NCI-H2227 treated with DMSO at 0.1 percent for 48 hours (cell line): ENCODE measurements around the gene ALDH2.
"Not testable (repeated sequence)": the region's sequence is repeated elsewhere in the genome, so short reads cannot be mapped to it uniquely, and the experiment has no call there.

Experiments used
- DNase-seq: peaks from one replicate; lab custom pipeline; 2025; lab: John Stamatoyannopoulos, UW

The ALDH2 gene

DNA sequence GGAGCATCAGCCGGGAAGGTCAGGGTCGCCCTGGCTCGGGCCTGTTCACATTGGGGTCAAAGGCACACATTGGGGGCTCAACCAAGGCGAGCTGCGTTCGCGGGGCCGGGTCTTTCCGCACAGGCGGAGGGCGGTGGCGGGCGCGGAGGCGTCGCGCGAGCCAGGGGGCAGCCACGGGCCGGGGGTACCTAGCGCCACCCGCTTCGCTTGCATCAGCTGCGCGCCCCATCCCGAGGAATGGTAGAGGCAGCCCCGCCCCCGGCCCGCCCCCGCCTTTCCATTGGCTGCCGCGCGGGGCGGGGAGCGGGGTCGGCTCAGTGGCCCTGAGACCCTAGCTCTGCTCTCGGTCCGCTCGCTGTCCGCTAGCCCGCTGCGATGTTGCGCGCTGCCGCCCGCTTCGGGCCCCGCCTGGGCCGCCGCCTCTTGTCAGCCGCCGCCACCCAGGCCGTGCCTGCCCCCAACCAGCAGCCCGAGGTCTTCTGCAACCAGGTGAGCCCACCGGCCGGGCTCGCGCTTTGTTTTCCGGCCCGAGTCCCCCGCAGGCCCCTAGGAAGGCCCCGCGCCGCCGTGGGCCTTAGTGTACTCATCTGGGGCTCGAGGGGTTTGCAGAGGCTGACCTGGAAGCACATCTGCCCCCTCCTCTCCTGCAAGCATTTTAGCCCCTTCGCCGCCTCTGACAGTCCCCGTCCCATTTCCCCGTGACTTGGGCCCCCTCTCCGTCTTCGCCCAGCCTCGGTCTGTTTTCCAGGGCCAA is at the start of gene ALDH2:
ALDH2 (plus strand) TSS at position 326 of the 754 bp plus-strand sequence; CDS start at position 376, 50 bp downstream.
- DNase-seq = peak; percentile 55

DNA sequence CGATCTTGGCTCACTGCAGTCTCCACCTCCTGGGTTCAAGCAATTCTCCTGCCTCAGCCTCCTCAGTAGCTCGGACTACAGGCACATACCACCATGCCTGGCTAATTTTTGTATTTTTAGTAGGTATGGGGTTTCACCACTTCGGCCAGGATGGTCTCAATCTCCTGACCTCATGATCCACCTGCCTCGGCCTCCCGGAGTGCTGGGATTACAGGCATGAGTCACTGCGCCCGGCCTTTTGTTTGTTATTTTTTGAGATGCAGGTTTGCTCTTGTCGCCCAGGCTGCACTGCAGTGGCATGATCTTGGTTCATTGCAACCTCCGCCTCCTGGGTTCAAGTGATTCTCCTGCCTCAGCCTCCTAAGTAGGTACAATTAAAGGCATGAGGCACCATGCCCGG is 47.4 kb upstream of the ALDH2 start:
- DNase-seq = not testable (repeated sequence)

DNA sequence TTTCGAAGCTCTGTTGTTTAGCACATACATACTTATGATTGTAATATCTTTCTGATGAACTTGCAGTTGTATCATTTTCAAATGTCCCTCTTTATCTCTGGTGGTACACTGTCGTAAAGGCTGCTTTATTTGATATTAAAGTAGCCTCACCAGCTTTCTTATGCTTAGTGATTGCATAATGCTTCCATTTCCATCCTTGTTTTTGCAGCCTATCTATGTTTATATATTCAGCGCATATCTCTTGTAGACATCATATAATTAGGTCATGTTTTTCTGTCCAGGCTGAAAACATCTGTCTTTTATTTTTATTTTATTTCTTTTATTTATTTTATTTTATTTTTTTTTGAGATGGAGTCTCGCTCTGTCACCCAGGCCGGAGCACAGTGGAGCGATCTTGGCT is 46.3 kb upstream of the ALDH2 start:
- no peak for DNase-seq

GRCh38 chr12:111723646-111724360 is 42.9 kb upstream of the ALDH2 start:
- not testable (repeated sequence) for DNase-seq

DNA sequence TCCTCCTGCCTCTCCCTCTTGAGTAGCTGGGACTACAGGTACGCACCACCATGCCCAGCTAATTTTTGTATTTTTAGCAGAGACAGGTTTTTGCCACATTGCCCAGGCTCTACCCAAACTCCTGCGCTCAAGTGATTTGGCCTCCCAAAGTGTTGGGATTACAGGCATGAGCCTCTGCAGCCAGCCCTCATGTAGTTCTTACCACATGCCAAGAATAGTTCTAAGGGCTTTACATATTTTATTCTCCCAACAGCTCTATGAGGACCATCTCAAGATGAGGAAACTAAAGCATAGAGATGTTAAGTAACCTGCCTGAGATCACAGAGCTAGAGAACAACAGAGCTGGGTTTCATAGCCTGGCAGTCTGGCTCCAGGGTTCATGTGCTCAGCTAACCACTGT is 37.9 kb upstream of the ALDH2 start:
- no peak for DNase-seq

- peak; percentile 52 for DNase-seq
Measured at GRCh38 chr12:111730420-111730819, 36.3 kb upstream of the ALDH2 start.

DNA sequence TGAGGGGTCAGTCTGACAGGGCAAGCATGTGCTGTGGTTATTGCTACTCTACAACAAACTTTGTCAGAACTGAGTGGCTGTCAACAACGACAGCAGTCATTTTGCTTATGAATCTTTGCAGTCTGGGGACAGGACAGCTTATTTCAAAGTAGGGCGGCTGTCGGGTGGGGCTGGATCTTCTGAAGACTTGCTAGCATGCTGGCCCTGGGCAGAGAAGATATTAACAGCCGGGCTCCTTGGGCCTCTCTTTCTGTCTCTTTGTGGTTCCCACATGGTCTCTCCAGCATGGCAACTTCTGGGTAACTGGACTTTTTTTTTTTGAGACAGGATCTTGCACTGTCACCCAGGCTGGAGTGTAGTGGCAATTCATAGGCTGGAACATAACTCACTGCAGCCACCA is 33.9 kb upstream of the ALDH2 start:
- no peak for DNase-seq

DNA sequence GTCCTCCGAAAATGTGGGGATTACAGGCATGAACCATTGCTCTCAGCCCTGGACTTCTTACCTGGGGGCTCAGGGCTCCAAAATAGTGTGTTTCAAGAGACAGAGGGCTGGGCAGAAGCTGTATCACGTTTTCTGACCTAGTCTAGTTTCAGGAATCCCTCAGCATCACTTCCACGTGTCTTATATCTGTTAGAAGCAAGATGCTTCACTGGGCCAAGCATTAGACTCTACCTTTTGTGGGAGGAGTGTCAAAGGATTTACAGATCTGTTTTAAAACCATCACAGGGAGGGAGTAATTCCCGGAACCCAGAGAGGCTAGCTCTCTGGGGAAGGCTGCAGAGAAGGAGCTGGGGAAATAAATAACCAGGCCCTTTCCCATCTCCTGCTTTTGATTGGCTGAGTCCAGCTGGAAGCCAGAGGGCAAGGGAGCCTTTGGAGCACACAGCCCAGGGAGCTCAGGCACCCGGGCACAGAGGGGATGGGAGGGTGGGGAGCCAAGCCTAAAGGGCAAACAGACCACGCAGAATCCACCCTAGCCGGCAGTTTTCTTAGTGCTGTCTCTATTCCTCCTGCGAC is 33.3 kb upstream of the ALDH2 start:
- no peak for DNase-seq

DNA sequence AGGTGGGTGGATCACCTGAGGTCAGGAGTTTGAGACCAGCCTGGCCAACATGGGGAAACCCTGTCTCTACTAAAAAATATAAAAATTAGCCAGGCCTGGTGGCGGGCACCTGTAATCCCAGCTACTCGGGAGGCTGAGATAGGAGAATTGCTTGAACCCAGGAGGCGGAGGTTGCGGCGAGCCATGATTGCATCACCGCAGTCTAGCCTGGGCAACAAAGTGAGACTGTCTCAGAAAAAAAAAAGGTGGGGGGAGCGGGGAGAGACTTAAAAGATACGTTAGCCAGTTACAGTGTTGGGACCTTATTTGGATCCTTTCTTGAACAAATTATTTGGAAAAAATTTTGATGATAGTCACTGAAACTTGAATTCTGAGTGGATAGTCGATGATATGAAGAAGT is 27.2 kb upstream of the ALDH2 start:
- DNase-seq = not testable (repeated sequence)

DNA sequence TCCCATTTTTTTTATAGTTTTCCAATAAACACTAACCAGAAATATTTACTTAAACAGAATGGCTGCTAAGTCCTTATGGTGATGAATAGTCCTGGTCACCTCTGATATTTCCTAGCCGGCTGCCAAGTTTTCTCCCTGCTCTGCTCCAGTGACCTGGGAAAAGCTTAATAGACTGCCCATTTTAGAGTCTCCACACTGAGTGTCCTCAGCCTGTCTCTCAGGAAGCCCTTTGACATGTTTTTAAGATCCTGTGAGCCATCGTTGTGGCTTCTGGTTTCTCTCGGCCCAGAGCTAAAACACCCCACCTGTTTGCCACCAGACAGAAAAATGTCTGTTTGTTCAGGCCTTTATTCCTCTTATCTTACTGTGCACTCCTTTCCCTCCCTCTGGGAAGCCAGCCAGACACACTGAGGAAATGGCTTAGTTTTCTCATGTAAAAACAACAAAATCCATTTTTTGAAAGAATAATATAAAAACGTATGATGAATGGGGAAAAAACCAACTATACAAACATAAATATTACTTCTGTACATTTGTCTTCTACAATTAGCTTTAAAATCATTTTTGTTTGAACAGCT is 25.4 kb upstream of the ALDH2 start:
- DNase-seq = no peak

DNA sequence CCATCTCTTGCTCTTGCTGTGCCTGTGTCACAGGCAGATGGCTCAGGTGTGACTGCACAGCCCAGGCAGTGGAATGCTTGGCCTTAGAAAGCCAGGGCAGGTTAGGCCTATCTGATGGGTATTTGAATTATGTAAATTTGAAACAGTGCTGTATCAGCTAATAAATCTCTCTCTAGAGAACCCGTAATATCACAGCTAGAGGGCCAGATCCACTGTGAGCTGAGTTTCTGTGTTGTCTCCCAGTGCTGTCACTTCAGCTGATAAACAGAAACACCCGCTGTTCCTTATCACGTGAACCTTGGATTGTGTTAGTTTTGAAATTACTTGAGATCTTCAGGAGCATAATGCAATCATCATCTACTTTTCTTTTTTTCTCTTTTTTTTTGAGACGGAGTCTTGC is 21.5 kb upstream of the ALDH2 start:
- no peak for DNase-seq

GRCh38 chr12:111747333-111747732 is 19.4 kb upstream of the ALDH2 start:
- DNase-seq = no peak

DNA sequence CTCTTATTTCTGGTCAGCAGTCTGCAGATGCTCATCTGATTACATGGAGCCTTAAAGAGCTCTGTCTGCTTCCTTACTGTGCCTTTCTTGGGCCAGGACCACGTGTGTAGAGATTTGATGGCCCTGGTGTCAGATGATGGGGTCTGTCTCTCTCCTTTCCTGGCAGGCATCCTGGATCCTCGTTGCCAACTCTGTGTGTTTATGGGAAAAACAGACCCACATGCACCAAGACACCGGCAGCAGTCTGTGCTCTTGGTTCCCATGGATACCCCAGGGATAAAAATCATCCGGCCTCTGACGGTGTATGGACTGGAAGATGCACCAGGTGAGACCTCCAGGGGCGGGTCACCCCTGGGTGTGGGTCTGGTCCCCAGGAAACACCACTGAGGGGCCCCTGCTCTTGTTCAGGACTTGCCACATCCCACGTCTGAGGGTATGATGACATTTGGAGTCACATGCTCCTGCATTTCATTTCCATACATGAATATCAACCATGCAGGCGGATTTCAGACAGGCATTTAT is 18.5 kb upstream of the ALDH2 start:
- no peak for DNase-seq

DNA sequence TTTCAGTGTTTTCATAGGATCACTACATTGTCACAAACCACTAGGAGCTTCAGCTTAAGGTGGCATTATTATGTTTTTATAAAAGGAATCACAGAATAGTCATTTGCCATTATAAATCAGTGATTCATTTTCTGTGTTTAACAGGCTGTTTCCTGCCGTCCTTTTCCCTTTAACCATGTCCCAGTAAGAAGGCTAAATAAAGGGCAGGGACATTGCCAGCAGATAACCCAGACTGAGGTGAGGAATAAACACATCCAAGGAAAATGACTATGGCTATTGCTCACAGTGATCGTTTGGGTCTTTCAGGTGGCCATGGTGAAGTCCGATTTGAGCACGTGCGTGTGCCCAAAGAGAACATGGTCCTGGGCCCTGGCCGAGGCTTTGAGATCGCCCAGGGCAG is 17.9 kb upstream of the ALDH2 start:
- DNase-seq = no peak

- no peak for DNase-seq
Measured at GRCh38 chr12:111749391-111749790, 17.3 kb upstream of the ALDH2 start.

DNA sequence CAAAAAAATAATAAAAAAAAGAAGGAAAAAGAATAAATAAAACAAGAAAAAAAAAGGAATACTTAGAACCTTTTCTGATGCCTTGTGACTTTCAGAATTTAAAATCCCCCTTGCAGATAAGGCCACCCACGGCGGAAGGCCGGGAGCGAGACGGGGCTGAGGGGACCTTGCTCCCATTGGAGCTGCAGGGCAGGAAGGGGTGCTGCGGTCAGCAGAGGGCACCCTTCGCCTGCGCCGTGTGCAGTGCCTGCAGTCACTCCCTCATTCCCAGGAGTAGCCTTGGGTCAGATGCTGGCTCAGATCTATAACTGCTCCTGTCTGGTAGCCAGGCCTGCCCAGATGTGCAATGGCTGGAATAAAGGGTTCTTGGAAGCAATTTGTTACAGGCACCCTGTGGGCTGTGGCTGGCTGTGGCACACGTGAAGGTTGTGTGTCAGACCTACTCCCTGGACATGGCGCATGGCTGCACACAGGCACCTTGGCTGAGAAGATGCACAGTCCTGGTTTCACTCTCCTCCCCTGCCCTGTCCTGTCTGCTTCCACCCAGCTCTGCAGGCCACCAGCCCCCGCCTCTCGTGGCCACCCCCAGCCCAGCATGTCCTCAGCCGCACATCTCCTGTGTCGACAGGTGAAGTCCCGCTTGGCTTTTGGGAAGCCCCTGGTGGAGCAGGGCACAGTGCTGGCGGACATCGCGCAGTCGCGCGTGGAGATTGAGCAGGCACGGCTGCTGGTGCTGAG is 13.4 kb upstream of the ALDH2 start:
- DNase-seq = peak; percentile 6

DNA sequence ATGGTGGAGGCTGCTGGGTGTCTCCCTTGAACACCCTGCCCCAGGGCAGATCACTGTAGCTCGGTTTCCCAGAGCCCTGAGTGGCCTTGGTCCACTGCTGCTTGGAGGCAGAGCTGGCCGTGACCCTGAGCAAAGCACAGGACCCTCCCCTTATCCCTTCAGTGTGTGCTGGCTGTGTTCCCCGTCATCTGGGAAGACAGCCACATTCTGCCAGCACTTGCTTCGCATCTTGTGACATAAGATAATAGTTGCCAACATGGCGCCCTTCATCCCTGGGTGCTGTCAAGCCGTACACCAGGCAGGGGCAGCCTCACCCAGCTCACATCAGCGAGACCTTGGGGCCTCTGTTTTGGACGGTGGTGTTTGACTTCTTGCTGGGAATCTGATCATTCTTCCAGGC is 12.1 kb upstream of the ALDH2 start:
- no peak for DNase-seq

- no peak for DNase-seq
Measured at GRCh38 chr12:111756196-111756595, 10.5 kb upstream of the ALDH2 start.

DNA sequence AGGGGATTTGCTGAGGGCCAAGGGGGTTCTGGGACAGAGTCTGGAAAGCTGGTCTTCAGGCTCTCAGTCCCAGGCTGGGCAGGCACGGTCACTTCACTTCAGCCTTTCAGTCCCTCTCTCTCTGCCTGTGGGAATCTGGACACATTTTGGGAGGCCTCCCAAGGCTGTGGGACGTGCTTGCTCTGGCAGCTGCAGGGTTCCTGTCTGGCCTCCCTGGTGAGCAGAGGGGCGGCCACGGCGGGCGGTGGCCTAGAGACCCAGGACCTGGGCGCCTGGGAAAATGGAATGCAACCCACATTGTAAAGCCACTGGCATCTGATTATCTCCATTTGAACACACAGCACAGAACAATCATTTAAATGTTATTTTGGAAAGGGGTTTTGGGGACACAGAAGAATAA is 10.1 kb upstream of the ALDH2 start:
- no peak for DNase-seq

GRCh38 chr12:111757361-111758119 is 9.2 kb upstream of the ALDH2 start:
- DNase-seq = no peak

GRCh38 chr12:111758120-111758561 is 8.6 kb upstream of the ALDH2 start:
- no peak for DNase-seq
